ENCODE results near the gene TFDP2.

TFDP2 gene

GRCh38 chr3:141940194-141940776 lies 209.1 kb downstream of the TFDP2 start:
- Histone ChIP-seq H2BK12ac (ENCODE audit: low read length) (no peak overlapping the region), H2AK5ac (ENCODE audit: low read depth, low read length) (no peak overlapping the region), H3K4me1 (ENCODE audit: control insufficient read depth in 2 of 2, insufficient read depth in 1 of 2, low read depth in 1 of 2, low read length in 2 of 2) (no peaks in the 10 kb centered on the region), H2AFZ (ENCODE audit: low read length) (no peak overlapping the region), H3K9me3 (replicated peaks in 1 of 2; ENCODE audit: control insufficient read depth in 2 of 2, insufficient read depth in 1 of 2, low read depth in 1 of 2, low read length in 2 of 2) (no peaks in the 10 kb centered on the region), H3K4me3 (ENCODE audit: low read length in 2 of 2) (no peak overlapping the region), H3K27me3 (ENCODE audit: control insufficient read depth in 3 of 3, insufficient read depth in 3 of 3, low read depth in 1 of 3, low read length in 3 of 3) (no peaks in the 10 kb centered on the region), H3K4ac (ENCODE audit: low read length) (no peak overlapping the region), H2BK5ac (ENCODE audit: low read length) (no peak overlapping the region), H3K4me2 (ENCODE audit: insufficient read depth, low read length, poor library complexity, severe bottlenecking) (no peak overlapping the region), H3K9ac (ENCODE audit: low read depth, low read length, poor library complexity) (no peak overlapping the region), H3K18ac (ENCODE audit: low read length) (no peak overlapping the region), H3K14ac (ENCODE audit: low read length) (no peak overlapping the region), H3K36me3 (replicated peaks in 1 of 2; ENCODE audit: control insufficient read depth in 2 of 2, insufficient read depth in 2 of 2, low read length in 2 of 2) (no peaks in the 10 kb centered on the region), H4K8ac (ENCODE audit: low read depth, low read length) (no peak overlapping the region), H3K23ac (ENCODE audit: low read depth, low read length, poor library complexity) (no peak overlapping the region), H4K91ac (ENCODE audit: low read depth, low read length, poor library complexity) (no peak overlapping the region), H3K27ac (replicated peaks; ENCODE audit: low read length) (no peak overlapping the region), H3K79me1 (ENCODE audit: low read depth, low read length) (no peaks in the 10 kb centered on the region), H2BK120ac (ENCODE audit: low read depth, low read length) (no peak overlapping the region), H2BK15ac (ENCODE audit: low read length) (no peak overlapping the region)
- WGBS, 2 donors (ENCODE audit: extremely low coverage in 2 of 2, insufficient read length in 2 of 2, insufficient replicate concordance in 1 of 2) = no CpG with 5 or more reads among the region's 12 CpGs
- DNase-seq (ENCODE audit: low spot score) = no peak

GRCh38 chr3:141939759-141940158 lies 209.6 kb downstream of the TFDP2 start:
- DNase-seq (ENCODE audit: low spot score) = no peak
- no peak overlapping the region for H3K27ac ChIP-seq (replicated peaks; ENCODE audit: low read length)
- H3K79me1 ChIP-seq (ENCODE audit: low read depth, low read length) = no peaks in the 10 kb centered on the region
- H2BK12ac ChIP-seq (ENCODE audit: low read length) = no peak overlapping the region
- no peak overlapping the region for H4K91ac ChIP-seq (ENCODE audit: low read depth, low read length, poor library complexity)
- no peak overlapping the region for H2BK120ac ChIP-seq (ENCODE audit: low read depth, low read length)
- H3K4me3 ChIP-seq (ENCODE audit: low read length in 2 of 2) = no peak overlapping the region
- H3K14ac ChIP-seq (ENCODE audit: low read length) = no peak overlapping the region
- H2BK5ac ChIP-seq (ENCODE audit: low read length) = no peak overlapping the region
- H3K23ac ChIP-seq (ENCODE audit: low read depth, low read length, poor library complexity) = no peak overlapping the region
- H3K9me3 ChIP-seq (replicated peaks in 1 of 2; ENCODE audit: control insufficient read depth in 2 of 2, insufficient read depth in 1 of 2, low read depth in 1 of 2, low read length in 2 of 2) = no peaks in the 10 kb centered on the region
- H3K9ac ChIP-seq (ENCODE audit: low read depth, low read length, poor library complexity) = no peak overlapping the region
- H3K4me2 ChIP-seq (ENCODE audit: insufficient read depth, low read length, poor library complexity, severe bottlenecking) = no peak overlapping the region
- peaks cover 0 to 3% of the 10 kb centered on the region in 2 donors for H3K4me1 ChIP-seq (ENCODE audit: control insufficient read depth in 2 of 2, insufficient read depth in 1 of 2, low read depth in 1 of 2, low read length in 2 of 2)
- WGBS, 2 donors (ENCODE audit: extremely low coverage in 2 of 2, insufficient read length in 2 of 2, insufficient replicate concordance in 1 of 2) = no CpG with 5 or more reads among the region's 4 CpGs
- no peak overlapping the region for H2BK15ac ChIP-seq (ENCODE audit: low read length)
- H3K36me3 ChIP-seq (replicated peaks in 1 of 2; ENCODE audit: control insufficient read depth in 2 of 2, insufficient read depth in 2 of 2, low read length in 2 of 2) = no peaks in the 10 kb centered on the region
- H2AFZ ChIP-seq (ENCODE audit: low read length) = no peak overlapping the region
- H4K8ac ChIP-seq (ENCODE audit: low read depth, low read length) = no peak overlapping the region
- no peak overlapping the region for H2AK5ac ChIP-seq (ENCODE audit: low read depth, low read length)
- H3K27me3 ChIP-seq (ENCODE audit: control insufficient read depth in 3 of 3, insufficient read depth in 3 of 3, low read depth in 1 of 3, low read length in 3 of 3) = no peaks in the 10 kb centered on the region
- no peak overlapping the region for H3K4ac ChIP-seq (ENCODE audit: low read length)
- no peak overlapping the region for H3K18ac ChIP-seq (ENCODE audit: low read length)

- Histone ChIP-seq H3K27ac (replicated peaks; ENCODE audit: low read length) (no peak overlapping the region), H3K27me3 (ENCODE audit: control insufficient read depth in 3 of 3, insufficient read depth in 3 of 3, low read depth in 1 of 3, low read length in 3 of 3) (no peaks in the 10 kb centered on the region), H3K23ac (ENCODE audit: low read depth, low read length, poor library complexity) (no peak overlapping the region), H3K9me3 (replicated peaks in 1 of 2; ENCODE audit: control insufficient read depth in 2 of 2, insufficient read depth in 1 of 2, low read depth in 1 of 2, low read length in 2 of 2) (no peaks in the 10 kb centered on the region), H3K79me1 (ENCODE audit: low read depth, low read length) (no peaks in the 10 kb centered on the region), H4K91ac (ENCODE audit: low read depth, low read length, poor library complexity) (no peak overlapping the region), H3K18ac (ENCODE audit: low read length) (peak overlapping the region; percentile 44), H3K4me1 (ENCODE audit: control insufficient read depth in 2 of 2, insufficient read depth in 1 of 2, low read depth in 1 of 2, low read length in 2 of 2) (peaks cover 0 to 6% of the 10 kb centered on the region in 2 donors), H2AK5ac (ENCODE audit: low read depth, low read length) (no peak overlapping the region), H3K9ac (ENCODE audit: low read depth, low read length, poor library complexity) (no peak overlapping the region), H3K36me3 (replicated peaks in 1 of 2; ENCODE audit: control insufficient read depth in 2 of 2, insufficient read depth in 2 of 2, low read length in 2 of 2) (no peaks in the 10 kb centered on the region), H3K4me3 (ENCODE audit: low read length in 2 of 2) (no peak overlapping the region), H4K8ac (ENCODE audit: low read depth, low read length) (no peak overlapping the region), H2AFZ (ENCODE audit: low read length) (no peak overlapping the region), H2BK5ac (ENCODE audit: low read length) (no peak overlapping the region), H2BK12ac (ENCODE audit: low read length) (no peak overlapping the region), H2BK15ac (ENCODE audit: low read length) (no peak overlapping the region), H3K14ac (ENCODE audit: low read length) (no peak overlapping the region), H3K4ac (ENCODE audit: low read length) (no peak overlapping the region), H3K4me2 (ENCODE audit: insufficient read depth, low read length, poor library complexity, severe bottlenecking) (no peak overlapping the region), H2BK120ac (ENCODE audit: low read depth, low read length) (no peak overlapping the region)
- no CpG with 5 or more reads among the region's 20 CpGs for WGBS, 2 donors (ENCODE audit: extremely low coverage in 2 of 2, insufficient read length in 2 of 2, insufficient replicate concordance in 1 of 2)
- DNase-seq (ENCODE audit: low spot score) = no peak
These were observed 211.3 kb downstream of the TFDP2 start for GRCh38 chr3:141938011-141938500.

- H4K91ac ChIP-seq (ENCODE audit: low read depth, low read length, poor library complexity) = no peak overlapping the region
- no peak overlapping the region for H2BK120ac ChIP-seq (ENCODE audit: low read depth, low read length)
- no peak overlapping the region for H3K4me2 ChIP-seq (ENCODE audit: insufficient read depth, low read length, poor library complexity, severe bottlenecking)
- H3K4me1 ChIP-seq (ENCODE audit: control insufficient read depth in 2 of 2, insufficient read depth in 1 of 2, low read depth in 1 of 2, low read length in 2 of 2) = peaks cover 0 to 6% of the 10 kb centered on the region in 2 donors
- DNase-seq (ENCODE audit: low spot score) = no peak
- H3K4me3 ChIP-seq (ENCODE audit: low read length in 2 of 2) = no peak overlapping the region
- H3K9me3 ChIP-seq (replicated peaks in 1 of 2; ENCODE audit: control insufficient read depth in 2 of 2, insufficient read depth in 1 of 2, low read depth in 1 of 2, low read length in 2 of 2) = no peaks in the 10 kb centered on the region
- H3K27ac ChIP-seq (replicated peaks; ENCODE audit: low read length) = no peak overlapping the region
- no peaks in the 10 kb centered on the region for H3K27me3 ChIP-seq (ENCODE audit: control insufficient read depth in 3 of 3, insufficient read depth in 3 of 3, low read depth in 1 of 3, low read length in 3 of 3)
- no peak overlapping the region for H4K8ac ChIP-seq (ENCODE audit: low read depth, low read length)
- H3K14ac ChIP-seq (ENCODE audit: low read length) = no peak overlapping the region
- no peak overlapping the region for H2BK5ac ChIP-seq (ENCODE audit: low read length)
- H3K23ac ChIP-seq (ENCODE audit: low read depth, low read length, poor library complexity) = no peak overlapping the region
- no CpG with 5 or more reads among the region's 4 CpGs for WGBS, 2 donors (ENCODE audit: extremely low coverage in 2 of 2, insufficient read length in 2 of 2, insufficient replicate concordance in 1 of 2)
- H2AFZ ChIP-seq (ENCODE audit: low read length) = no peak overlapping the region
- H3K79me1 ChIP-seq (ENCODE audit: low read depth, low read length) = no peaks in the 10 kb centered on the region
- H2BK12ac ChIP-seq (ENCODE audit: low read length) = no peak overlapping the region
- no peak overlapping the region for H3K18ac ChIP-seq (ENCODE audit: low read length)
- H3K9ac ChIP-seq (ENCODE audit: low read depth, low read length, poor library complexity) = no peak overlapping the region
- no peak overlapping the region for H2BK15ac ChIP-seq (ENCODE audit: low read length)
- no peaks in the 10 kb centered on the region for H3K36me3 ChIP-seq (replicated peaks in 1 of 2; ENCODE audit: control insufficient read depth in 2 of 2, insufficient read depth in 2 of 2, low read length in 2 of 2)
- H2AK5ac ChIP-seq (ENCODE audit: low read depth, low read length) = no peak overlapping the region
- no peak overlapping the region for H3K4ac ChIP-seq (ENCODE audit: low read length)
These were observed 215.0 kb downstream of the TFDP2 start for GRCh38 chr3:141934354-141934753.
